HL-60/S4 treated with phorbol 12-myristate 13-acetate at 8.2 ng/mL for 4 days and 3 days (cell line): ENCODE measurements around the gene C10orf143.

ENCODE experiments used
- in situ Hi-C: fragments of 300-500 bp; cut with MboI; formaldehyde crosslinking; loops from 2 replicates; pipeline ENCODE4 v1.15.0; 2022; ENCODE audit warnings: low sequenced_read_pairs

C10orf143 gene

DNA sequence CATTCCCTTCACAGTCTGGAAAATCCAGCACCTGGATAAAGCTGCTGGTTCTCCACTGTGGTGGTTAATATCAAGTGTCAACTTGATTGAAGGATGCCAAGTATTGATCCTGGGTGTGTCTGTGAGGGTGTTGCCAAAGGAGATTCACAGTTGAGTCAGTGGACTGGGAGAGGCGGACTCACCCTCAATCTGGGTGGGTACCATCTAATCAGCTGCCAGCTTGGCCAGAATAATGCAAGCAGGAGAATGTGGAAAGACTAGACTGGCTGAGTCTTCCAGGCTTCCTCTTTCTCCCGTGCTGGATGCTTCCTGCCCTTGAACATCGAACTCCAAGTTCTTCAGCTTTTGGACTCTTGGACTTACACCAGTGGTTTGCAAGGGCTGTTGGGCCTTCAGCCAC lies 48.4 kb downstream of the C10orf143 start:
- in situ Hi-C loops = no loop called here

DNA sequence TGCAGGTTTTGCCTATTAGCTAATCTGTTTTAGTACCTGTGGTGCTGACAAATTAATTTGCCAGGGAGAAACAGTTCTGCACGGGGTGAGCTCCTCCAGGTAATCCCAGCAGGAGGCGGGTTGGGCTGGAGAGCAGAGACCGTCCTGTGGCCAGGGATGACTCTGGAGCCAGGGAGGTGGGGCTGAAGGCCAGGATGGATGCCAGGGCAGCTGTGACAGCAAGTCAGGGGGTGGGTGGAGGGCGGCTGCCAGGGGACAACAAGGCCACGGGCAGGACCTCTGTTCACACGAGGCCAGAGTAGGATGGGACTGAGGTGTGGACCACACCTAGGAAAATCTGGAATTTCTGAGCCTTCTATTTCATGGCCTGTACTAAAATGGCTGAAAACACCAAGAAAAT lies 48.9 kb downstream of the C10orf143 start:
- in situ Hi-C loops = no loop called here

DNA sequence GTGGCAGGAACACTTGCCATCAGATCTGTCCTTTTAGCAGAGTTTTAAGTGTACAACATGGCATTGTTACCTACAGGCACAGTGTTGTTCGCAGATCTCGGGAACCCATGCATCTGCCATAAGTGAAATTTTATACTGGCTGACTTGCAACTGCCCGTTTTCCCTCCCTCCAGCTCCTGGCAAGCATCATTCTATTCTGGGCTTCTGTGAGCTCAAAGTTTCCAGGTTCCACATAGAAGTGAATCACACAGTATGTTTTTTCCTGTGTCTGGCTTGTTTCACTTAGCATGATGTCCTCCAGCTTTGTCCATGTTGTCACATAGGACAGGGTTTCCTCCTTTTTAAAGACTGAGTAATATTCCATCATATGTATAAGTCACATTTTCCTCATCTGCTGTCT lies 56.6 kb downstream of the C10orf143 start:
- in situ Hi-C loops = no loop called here

DNA sequence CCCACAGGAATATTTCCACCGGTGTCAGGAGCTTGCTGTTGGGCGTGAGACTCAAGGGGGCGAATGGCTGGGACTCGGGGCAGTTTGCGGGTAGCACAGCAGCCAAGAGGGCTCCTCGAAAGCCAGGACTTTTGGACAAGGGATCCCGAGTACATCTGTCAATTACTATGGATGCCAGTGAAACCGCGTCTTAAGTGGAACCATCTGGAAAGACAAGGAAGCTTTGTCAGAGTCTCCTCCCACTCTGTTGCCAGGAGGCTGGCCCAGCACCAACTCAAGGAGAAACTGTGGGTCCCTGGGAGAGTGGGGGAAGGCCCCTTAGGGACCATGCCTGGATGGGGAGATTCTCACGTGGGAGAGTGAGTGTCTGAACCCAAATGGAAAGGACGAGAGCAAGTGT lies 57.1 kb downstream of the C10orf143 start:
- in situ Hi-C loops = no loop called here

DNA sequence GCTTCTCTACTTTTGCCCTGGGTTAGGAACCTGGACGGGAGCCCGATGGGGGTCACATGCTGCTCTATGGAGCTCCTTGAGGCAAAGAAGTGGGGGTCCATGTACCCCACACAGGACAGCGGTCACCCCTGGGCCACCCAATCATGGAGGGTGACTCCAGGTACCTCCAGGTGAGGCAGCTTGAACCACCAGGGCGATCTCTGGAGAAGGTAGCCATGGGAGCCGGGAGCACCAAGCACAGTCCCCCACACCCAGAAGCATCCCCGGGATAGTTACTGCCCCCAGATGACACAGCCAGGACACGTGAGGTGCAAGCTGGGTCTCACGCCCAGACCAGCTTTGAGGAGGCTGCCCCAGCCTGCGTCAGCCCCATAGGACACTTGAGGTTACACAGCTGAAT lies 58.4 kb downstream of the C10orf143 start:
- in situ Hi-C loops = no loop called here

DNA sequence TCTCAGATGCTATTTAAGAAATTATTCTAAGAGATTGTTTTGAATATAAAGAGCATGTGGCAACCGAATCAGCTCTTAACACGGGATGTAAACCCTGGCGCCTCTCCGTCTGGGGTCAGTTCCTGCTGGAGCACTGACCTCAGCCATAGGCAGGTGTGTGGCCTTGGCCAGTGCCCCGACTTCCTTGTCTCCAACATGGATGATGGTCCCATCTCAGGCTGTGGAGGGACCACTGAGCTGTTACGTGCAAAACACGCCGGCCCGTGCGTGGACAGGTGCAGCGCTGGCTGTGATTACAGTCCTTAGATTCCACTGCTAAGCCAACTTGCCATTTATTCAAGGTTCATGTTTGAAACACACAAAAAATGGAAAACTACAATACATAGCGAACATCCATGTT lies 59.9 kb downstream of the C10orf143 start:
- in situ Hi-C loops = no loop called here

DNA sequence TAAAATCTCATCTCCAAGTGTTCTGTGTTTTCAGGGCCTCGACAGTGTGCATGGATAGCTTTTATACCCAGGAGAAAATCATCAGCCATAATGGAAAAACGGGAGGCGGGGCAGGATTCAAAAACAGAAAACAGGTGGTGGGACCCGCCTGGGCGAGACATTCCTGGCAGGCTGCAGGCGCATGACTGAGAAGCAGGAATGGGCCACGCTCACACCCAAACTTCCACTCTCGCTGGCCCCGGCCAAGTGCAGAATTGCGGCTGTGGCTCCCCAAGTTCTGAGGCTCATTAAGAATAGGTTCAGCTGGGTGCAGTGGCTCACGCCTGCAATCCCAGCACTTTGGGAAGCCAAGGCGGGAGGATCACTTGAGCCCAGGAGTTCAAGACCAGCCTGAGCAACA lies 60.6 kb downstream of the C10orf143 start:
- in situ Hi-C loops = no loop called here

DNA sequence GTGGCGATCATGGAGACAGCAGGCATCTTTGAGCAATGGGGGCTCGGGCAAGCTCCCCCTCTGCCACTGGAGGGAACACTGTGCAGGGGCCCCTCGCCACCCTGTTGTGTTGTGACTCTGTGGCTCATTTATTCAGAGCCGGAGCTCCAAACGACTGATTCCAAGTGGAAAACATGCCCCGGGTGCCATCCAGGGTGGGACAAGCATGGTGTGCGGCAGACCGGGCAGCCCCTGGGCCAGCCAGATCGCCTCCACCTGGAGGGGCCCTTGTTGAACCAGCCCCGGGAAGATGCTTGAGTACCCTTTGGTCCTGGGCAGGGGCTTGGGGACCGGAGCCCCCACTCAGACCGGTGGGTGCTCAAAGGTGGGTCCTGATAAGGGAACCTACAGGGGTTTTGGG lies 61.4 kb downstream of the C10orf143 start:
- in situ Hi-C loops = no loop called here

DNA sequence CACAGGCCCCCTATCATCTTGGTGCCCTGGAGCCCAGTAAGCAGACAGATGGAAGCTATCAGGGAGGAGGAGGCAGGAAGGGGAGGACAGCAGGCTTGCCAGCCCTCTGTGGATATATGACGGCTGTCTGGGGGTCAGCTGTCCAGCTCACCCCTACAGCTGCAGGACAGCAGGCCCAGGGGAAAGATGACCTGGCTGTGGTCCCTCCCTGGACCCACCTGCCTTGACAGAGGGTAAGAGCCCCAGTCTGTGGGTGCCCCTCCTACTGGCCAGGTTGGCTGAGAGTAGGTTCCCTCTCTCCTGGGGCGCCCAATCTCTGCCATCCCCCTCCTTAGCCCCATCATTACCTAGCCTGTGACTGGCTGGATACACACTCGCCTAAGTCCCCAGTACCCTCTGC lies 62.5 kb downstream of the C10orf143 start:
- in situ Hi-C loops = no loop called here

DNA sequence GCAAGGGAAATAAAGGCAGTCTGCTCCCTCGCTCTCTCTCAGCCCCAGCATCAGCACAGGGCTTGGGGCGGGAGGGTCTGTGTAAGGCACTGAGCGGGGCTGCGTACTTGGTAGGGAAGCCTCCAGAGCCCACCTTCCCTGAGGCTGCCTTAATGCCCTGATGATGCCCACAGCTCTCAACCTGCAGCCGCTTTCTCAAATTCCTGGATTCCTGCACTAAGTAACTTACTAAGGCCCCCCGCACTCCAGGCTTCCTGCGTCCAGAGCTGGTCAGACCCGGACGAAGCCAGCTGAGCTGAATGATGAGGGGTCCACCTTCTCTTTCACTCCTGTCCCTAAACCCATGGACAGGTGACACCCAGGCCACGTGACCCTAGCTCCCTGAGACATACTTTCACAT lies 63.3 kb downstream of the C10orf143 start:
- in situ Hi-C loops = no loop called here

DNA sequence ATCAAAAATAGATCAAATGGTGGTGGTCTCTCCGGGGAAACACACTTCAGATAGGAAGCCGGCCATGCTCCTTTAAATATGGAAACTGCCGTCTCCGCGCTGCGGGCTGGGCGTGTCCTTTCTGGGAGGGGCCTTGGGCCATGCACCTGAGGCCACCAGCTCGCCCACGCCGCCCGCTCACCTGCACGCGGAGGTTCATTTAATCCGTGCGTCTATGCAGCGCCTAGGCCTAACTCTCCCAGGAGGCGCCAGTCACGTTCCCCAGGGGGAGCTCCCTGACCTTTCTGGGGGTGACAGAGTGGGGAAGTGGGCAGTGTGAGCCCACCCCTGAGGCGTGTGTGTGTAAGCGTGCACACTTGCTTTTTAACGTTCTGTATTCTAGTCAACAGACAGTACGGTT lies 64.0 kb downstream of the C10orf143 start:
- in situ Hi-C loops = no loop called here

DNA sequence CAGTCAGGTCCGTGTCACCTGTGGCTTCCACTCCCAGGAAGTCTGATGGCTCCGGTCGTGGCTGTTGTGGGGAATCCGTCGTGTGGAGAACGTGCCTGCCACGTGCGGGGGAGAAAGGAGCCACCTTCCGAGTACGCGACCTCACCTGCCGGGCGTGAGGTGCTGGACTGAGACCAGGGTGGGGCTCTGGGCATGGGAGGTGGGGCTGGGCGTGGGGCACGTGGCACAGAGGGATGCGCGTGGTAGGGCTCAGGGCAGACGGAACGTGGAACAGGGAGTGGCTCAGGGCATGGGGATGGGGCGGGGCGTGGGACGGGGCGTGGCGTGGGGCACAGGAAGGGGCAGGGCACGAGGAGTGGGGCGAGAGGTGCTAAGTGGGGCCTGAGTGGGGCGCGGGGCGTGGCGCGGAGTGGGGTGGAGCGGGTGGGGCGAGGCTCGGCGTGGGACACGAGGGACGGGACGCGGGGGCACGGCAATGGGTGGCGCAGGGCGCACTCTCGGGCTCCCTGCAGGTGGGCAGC lies 64.8 kb downstream of the C10orf143 start:
- in situ Hi-C loops = no loop called here

DNA sequence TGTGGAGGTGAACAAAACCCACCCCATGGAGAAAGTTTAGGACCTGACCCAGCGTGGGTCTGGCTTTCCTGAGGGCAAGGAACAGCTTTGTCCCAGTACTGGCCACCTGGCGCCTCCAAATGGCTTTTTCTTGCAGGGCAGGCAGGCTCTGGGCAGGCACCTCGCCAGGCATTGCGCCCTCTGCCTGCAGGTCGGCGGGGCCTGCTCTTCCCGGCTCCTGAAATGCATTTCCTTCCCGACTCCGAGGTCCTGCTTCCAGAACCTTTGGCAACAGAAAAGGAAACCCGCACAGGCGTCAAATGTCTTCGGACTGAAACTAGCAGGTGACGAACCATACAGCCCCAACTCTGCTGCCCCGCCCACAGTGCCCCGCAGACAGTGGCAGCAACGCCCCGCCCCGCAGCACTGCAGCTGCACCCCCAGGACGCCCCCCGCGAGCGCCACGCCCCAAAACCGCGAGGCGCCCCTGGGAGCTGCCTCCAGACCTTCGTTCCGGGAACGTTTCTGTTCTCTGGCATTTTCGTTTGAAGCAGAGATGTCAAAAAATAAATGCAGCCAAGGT lies 65.5 kb downstream of the C10orf143 start:
- in situ Hi-C loops = no loop called here

DNA sequence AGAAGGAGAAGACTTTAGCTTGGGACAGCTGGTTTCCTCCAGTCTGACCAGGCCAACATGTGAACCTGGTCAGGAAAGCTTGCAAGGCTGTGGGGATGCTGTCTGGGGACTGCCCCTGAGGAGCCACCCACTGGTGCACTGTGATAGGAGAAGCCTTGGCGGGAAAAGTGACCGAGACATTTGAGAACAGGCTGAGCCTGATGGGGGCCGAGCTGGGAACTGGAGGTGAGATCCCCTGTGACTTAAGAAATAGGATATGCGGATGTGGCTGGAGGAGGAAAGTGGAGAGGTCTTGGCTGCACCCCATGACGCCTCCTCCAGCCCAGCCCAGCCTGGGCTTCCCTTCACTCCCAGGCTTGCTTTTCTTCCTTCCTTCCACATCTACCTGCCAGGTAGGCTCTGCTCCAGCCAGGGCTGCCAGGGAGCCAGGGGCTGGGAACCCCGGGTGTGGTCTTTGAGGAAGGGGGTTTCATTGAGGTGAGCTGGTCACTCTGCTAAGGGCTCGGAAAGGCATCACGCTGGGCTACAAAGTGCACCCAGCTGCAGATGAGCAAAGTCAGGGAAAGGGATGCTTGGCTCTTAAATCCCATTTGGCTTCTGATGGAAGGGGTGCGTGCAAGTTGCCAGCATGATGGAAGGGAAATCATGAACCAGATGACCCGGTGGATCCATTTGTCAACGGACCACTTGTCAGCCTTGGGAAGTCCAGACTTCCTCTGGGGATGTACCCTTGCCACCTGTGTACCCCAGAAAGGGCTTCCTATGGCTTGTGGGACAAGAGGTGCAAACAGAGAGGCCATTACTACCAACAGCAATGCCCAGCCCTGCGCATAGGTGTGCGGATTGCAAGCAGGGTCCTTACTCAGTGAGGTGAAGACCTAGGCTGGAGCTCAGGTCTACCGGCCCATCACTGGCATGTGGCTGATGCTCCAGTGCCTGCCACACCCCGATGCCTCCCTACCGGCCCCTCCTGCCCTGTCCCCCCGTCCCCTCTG lies 66.3 kb downstream of the C10orf143 start:
- in situ Hi-C loops = no loop called here

DNA sequence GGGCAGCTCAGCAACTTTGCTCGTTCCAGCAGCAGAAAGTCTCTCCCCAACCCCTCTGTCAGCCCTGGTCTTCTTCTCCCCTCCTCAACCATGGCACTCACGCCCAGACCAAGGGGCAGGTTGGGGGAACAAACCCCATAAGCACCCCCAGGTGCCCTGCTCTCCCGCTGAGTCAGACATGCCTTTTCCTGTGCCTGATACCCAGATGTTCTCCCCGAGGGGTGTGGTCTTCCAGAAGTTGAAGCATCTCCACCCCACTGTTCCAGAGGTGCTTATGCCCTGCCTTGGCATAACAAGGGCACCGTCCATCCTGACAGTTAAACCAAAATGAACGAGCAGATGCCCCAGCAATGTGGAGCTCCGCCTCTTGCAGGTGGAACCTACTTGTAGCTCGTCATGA lies 67.1 kb downstream of the C10orf143 start:
- in situ Hi-C loops = no loop called here

DNA sequence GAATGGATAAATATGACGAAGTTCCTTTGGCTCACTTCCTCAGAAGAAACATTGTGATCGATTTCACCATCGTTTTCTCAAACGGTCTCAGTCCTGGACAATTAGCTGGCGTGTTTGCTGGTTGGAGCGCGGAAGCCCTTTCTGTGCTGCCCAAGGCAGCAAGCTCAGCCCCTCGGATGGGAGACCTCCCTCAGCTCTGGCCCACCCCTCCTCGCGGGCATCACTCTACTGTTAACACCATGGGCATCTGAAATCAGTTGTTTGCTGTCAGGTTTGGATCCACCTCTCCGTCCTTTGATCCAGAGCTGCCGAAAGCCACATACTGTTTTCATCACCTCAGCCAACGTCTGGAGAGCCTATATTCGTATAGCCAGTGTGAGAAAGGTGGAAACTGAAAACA lies 68.2 kb downstream of the C10orf143 start:
- in situ Hi-C loops = no loop called here

DNA sequence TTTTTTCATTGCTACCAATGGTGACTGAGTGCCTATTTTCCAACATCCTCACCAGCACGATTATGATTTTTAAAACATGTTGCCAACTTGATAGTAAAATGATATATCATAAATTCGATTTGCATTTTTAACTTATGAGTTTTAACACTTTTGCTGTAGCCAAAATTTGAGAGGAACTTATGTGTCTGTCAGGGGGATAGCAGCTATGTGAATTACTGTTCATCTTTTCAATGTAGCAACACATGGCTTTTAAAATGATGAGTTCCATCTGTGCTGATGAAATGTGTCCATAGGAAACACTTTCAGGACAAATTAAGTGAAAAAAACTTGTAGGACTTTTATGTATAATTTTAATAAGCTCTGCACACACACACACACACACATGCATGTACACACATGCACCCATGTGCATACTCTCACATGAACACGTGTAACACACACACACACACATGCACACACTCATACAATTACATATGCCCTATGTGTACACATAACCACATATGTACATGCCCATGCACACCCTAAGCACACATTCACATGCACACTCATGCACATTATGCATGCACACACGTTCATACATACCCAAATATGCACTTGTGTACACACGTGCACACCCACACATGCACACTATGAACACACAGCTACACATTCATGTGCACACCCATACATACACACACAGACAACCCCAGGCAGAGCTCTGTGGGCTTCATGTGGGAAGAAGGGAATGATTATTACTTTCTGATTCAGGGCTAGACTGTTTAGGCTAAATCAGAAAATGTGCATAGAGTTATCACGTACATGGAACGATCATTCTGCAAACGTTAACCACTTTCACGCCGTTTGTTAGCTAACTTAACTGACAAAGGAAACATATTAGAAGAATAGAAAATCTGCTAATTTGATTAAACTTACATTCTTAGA lies 68.9 kb downstream of the C10orf143 start:
- in situ Hi-C loops = no loop called here

DNA sequence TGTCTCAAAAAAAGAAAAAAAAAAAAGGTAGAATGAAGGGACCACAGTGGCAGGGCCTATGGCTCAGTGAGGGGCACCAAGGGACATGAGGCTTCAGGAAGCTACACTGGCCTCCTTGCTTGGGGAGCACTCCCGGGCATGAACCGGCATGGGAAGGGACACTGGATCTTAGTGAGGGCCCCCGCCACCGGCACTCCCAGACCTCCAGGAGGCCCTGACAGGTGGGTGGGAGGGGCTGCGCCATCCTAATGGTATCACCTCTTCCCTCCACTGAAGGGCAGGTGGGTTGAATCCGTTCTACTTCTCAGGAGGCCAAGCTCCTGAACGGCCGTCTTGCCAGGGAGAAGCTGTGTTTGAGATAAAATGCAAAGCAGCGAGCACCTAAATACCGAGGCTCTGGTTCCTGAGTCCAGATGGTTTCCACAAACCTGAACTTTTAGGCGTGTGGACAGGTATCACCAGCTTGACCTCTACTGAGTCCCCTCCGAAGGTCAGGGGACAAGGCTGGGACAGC lies 69.8 kb downstream of the C10orf143 start:
- in situ Hi-C loops = no loop called here

DNA sequence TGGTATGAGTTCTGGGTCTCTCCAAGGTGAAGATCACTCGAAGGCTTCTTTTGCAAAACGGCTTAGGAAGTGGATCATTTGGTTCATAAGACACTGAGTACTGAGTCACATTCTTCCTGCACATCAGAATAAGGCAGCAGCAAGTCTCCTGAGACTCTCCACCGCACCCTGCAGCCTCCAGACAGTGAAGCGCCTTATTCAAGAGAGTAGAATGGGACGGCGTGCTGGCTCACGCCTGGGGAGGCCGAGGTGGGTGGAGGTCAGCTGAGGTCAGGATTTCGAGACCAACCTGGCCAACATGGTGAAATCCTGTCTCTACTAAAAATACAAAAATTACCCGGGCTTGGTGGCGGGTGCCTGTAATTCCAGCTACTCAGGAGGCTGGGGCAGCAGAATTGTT lies 70.3 kb downstream of the C10orf143 start:
- in situ Hi-C loops = no loop called here

DNA sequence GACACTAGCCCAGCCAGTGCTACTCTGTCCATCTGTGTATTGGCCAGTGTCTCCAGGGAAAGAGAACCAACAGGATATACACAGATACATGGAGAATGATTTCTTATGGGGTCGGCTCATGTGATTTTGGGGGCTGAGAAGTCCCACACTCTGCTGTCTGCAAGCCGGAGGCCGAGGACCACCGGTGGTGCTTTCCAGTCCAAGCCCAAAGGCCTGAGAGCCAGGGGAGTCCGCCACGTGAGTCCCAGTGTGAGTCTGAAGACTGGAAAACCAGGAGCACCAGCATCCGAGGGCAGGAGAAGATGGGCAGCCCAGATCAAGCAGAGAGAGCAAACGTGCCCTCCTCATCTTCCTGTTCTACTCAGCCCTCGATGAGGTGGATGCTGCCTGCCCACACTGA lies 71.5 kb downstream of the C10orf143 start:
- in situ Hi-C loops = no loop called here

DNA sequence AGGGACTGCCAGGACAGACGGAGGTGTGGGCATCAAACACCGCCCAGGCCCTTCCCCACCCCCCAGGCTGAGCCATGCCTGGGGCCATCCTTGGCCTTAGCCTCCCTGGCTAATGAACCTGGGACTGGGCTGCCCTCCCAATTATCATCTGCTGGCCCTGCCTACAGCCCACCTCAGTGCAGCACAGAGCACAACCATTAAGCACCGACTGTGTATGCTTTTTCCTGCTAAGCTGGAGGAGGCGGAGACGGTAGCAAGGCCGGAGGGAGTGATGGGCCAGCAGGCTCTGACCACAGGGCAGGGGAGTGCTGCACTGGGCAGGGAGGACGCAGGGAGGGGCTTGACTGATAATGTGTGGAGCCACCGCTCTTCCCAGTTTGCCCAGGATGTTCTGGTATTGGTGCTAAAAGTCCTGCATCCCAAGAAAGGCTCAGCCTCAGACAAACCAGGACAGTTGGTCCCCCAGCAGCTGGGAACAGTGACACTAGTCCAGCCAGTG lies 72.0 kb downstream of the C10orf143 start:
- in situ Hi-C loops = no loop called here
